ENCODE data around the gene CCHCR1.

Gene CCHCR1

DNA sequence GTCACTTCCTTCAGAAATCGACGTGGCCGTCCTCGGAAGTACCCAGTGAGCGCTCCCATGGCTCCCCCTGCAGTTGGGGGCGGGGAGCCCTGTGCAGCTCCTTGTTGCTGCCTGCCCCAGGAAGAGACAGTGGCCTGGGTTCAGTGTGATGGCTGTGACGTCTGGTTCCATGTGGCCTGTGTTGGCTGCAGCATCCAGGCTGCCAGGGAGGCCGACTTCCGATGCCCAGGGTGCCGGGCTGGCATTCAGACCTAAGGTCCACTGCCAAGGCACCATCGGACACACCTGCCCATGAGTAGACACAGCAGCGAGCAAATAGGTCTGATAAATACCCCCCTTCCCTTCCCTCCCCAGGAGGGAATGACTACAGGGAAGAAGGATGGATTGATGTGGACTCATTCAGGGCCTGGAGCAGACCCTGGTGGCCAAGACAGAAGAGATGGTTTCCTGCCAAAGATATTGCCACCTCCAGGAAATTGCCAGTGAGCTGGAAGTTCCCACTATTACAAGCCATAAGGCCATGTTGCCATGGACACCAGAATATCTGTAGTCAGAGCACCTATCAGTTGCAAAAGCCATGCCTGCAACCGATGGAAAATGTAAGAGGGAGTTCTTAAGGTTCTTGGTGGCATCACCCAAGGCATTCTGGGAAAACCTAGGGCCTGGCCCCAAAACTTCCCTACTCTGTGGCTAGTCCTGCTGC, 5.0 kb upstream of the CCHCR1 start:
- Histone ChIP-seq H3K18ac (ENCODE audit: low read depth in 1 of 2, low read length in 2 of 2) (no peak overlapping the region), H3K14ac (ENCODE audit: low read length in 2 of 2) (no peak overlapping the region), H3K9me3 (ENCODE audit: control insufficient read depth, low read length) (no peaks in the 10 kb centered on the region), H2BK15ac (ENCODE audit: low read depth, poor library complexity, severe bottlenecking) (no peak overlapping the region), H3K4me3 (ENCODE audit: insufficient read depth in 1 of 2, low read depth in 1 of 2, low read length in 2 of 2) (no peak overlapping the region), H2AFZ (ENCODE audit: low read depth, low read length) (no peak overlapping the region), H2AK5ac (ENCODE audit: low read length, severe bottlenecking) (no peak overlapping the region), H3K36me3 (ENCODE audit: control insufficient read depth in 1 of 2, insufficient read depth in 2 of 2, low read depth in 1 of 2, low read length in 2 of 2) (peaks cover 10 to 32% of the 10 kb centered on the region in 2 experiments), H2BK5ac (ENCODE audit: low read depth, low read length, poor library complexity, severe bottlenecking) (no peak overlapping the region), H3K27ac (ENCODE audit: low read length, poor library complexity, severe bottlenecking) (no peak overlapping the region), H2BK120ac (ENCODE audit: low read depth, low read length) (no peak overlapping the region), H3K9ac (ENCODE audit: low read length) (no peak overlapping the region), H3K27me3 (ENCODE audit: control insufficient read depth in 1 of 2, insufficient read depth in 1 of 2, low read length in 2 of 2) (no peaks in the 10 kb centered on the region), H4K8ac (ENCODE audit: low read length) (no peak overlapping the region), H3K4ac (ENCODE audit: low read depth in 1 of 2, low read length in 2 of 2) (no peak overlapping the region), H2BK12ac (ENCODE audit: low read length in 2 of 2) (no peak overlapping the region), H3K4me1 (ENCODE audit: control insufficient read depth, insufficient read depth, low read depth, low read length) (peaks cover 7% of the 10 kb centered on the region), H4K91ac (ENCODE audit: low read length) (no peak overlapping the region), H3K79me1 (replicated peaks; ENCODE audit: low read length, poor library complexity, severe bottlenecking) (peaks cover 20% of the 10 kb centered on the region), H3K4me2 (ENCODE audit: low read length, poor library complexity, severe bottlenecking) (no peak overlapping the region), H3K23ac (ENCODE audit: low read length in 2 of 2) (no peak overlapping the region)
- 95% methylated on average over 11 of the region's 13 CpGs for WGBS
- no peak for DNase-seq

- H2AFZ ChIP-seq (ENCODE audit: low read depth, low read length), result no peak overlapping the region
- no peak overlapping the region for H3K9ac ChIP-seq (ENCODE audit: low read length)
- H2BK12ac ChIP-seq (ENCODE audit: low read length in 2 of 2), result no peak overlapping the region
- no peak overlapping the region for H2AK5ac ChIP-seq (ENCODE audit: low read length, severe bottlenecking)
- no peak overlapping the region for H3K18ac ChIP-seq (ENCODE audit: low read depth in 1 of 2, low read length in 2 of 2)
- no peak overlapping the region for H3K4me3 ChIP-seq (ENCODE audit: insufficient read depth in 1 of 2, low read depth in 1 of 2, low read length in 2 of 2)
- H3K79me1 ChIP-seq (replicated peaks; ENCODE audit: low read length, poor library complexity, severe bottlenecking), result peaks cover 30% of the 10 kb centered on the region
- H4K8ac ChIP-seq (ENCODE audit: low read length), result no peak overlapping the region
- H3K9me3 ChIP-seq (ENCODE audit: control insufficient read depth, low read length), result no peaks in the 10 kb centered on the region
- no peak overlapping the region for H2BK15ac ChIP-seq (ENCODE audit: low read depth, poor library complexity, severe bottlenecking)
- H3K23ac ChIP-seq (ENCODE audit: low read length in 2 of 2), result no peak overlapping the region
- no peak overlapping the region for H3K14ac ChIP-seq (ENCODE audit: low read length in 2 of 2)
- WGBS, result 97% methylated on average over 19 of the region's 19 CpGs
- H3K4me1 ChIP-seq (ENCODE audit: control insufficient read depth, insufficient read depth, low read depth, low read length), result peaks cover 14% of the 10 kb centered on the region
- no peak overlapping the region for H2BK5ac ChIP-seq (ENCODE audit: low read depth, low read length, poor library complexity, severe bottlenecking)
- H2BK120ac ChIP-seq (ENCODE audit: low read depth, low read length), result no peak overlapping the region
- no peak overlapping the region for H4K91ac ChIP-seq (ENCODE audit: low read length)
- peaks cover 10 to 32% of the 10 kb centered on the region in 2 experiments for H3K36me3 ChIP-seq (ENCODE audit: control insufficient read depth in 1 of 2, insufficient read depth in 2 of 2, low read depth in 1 of 2, low read length in 2 of 2)
- no peak for DNase-seq
- no peak overlapping the region for H3K4ac ChIP-seq (ENCODE audit: low read depth in 1 of 2, low read length in 2 of 2)
- no peak overlapping the region for H3K27ac ChIP-seq (ENCODE audit: low read length, poor library complexity, severe bottlenecking)
- no peak overlapping the region for H3K4me2 ChIP-seq (ENCODE audit: low read length, poor library complexity, severe bottlenecking)
- no peaks in the 10 kb centered on the region for H3K27me3 ChIP-seq (ENCODE audit: control insufficient read depth in 1 of 2, insufficient read depth in 1 of 2, low read length in 2 of 2)
Observed at GRCh38 chr6:31161216-31162126, 3.9 kb upstream of the CCHCR1 start.

DNA sequence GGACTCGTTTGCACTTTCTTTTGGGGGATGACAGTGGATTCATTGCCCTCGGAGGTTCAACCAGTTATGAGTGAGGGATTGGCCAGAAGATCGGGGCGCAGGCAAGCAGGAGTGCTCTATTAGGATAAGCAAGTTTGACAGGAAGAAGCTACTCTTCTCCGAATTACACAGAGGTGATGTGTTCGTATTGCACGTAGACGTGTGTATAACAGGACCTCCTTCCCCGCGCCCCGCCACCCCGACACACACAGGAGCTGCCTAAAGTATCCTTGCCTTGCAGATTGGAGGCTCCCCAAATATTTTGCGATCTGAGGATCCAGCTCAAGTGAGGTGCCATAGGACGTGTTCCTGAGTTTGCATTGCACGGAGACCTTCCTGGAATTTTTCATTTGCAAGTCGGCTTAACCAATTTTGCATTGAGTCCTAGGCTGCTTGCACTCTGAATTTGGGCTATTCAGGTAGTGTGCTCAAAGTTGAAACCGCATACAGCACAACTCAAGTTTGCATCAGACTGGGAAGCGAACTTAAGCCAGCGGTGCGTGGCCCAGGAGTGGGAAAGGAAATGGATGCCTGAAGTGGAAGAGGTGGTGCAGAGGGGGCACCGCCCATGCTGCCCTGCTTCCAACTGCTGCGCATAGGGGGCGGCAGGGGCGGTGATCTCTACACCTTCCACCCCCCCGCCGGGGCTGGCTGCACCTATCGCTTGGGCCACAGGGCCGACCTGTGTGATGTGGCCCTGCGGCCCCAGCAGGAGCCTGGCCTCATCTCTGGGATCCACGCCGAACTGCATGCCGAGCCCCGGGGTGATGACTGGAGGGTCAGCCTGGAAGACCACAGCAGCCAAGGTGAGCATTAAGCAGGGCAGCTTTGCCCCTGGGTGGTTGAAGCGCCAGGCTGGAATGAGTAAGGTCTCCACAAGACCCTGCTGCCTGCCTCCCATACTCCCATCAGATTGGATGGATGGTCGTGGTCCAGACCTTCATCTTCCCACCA, 1.6 kb upstream of the CCHCR1 start:
- Histone ChIP-seq H3K14ac (ENCODE audit: low read length in 2 of 2) (no peak overlapping the region), H3K4me1 (ENCODE audit: control insufficient read depth, insufficient read depth, low read depth, low read length) (peaks cover 14% of the 10 kb centered on the region), H2BK5ac (ENCODE audit: low read depth, low read length, poor library complexity, severe bottlenecking) (no peak overlapping the region), H2BK15ac (ENCODE audit: low read depth, poor library complexity, severe bottlenecking) (no peak overlapping the region), H3K9ac (ENCODE audit: low read length) (peak overlapping the region; percentile 65), H2AFZ (ENCODE audit: low read depth, low read length) (peak overlapping the region; percentile 21), H4K91ac (ENCODE audit: low read length) (no peak overlapping the region), H3K4me3 (ENCODE audit: insufficient read depth in 1 of 2, low read depth in 1 of 2, low read length in 2 of 2) (peak overlapping the region; percentile 74 to 90), H3K18ac (ENCODE audit: low read depth in 1 of 2, low read length in 2 of 2) (no peak overlapping the region), H3K9me3 (ENCODE audit: control insufficient read depth, low read length) (no peaks in the 10 kb centered on the region), H3K23ac (ENCODE audit: low read length in 2 of 2) (no peak overlapping the region), H2BK120ac (ENCODE audit: low read depth, low read length) (no peak overlapping the region), H3K27me3 (ENCODE audit: control insufficient read depth in 1 of 2, insufficient read depth in 1 of 2, low read length in 2 of 2) (no peaks in the 10 kb centered on the region), H3K4me2 (ENCODE audit: low read length, poor library complexity, severe bottlenecking) (peak overlapping the region; percentile 89), H3K4ac (ENCODE audit: low read depth in 1 of 2, low read length in 2 of 2) (no peak overlapping the region), H3K79me1 (replicated peaks; ENCODE audit: low read length, poor library complexity, severe bottlenecking) (peaks cover 33% of the 10 kb centered on the region), H3K36me3 (ENCODE audit: control insufficient read depth in 1 of 2, insufficient read depth in 2 of 2, low read depth in 1 of 2, low read length in 2 of 2) (peaks cover 26 to 27% of the 10 kb centered on the region in 2 experiments), H2AK5ac (ENCODE audit: low read length, severe bottlenecking) (no peak overlapping the region), H3K27ac (ENCODE audit: low read length, poor library complexity, severe bottlenecking) (peak overlapping the region; percentile 3), H2BK12ac (ENCODE audit: low read length in 2 of 2) (no peak overlapping the region), H4K8ac (ENCODE audit: low read length) (no peak overlapping the region)
- peak; percentile 13 for DNase-seq
- 14% methylated on average over 33 of the region's 35 CpGs for WGBS

Data from mesenchymal stem cell (in vitro differentiated cells and primary cell).